Stimulated activated CD8-positive, alpha-beta memory T cell treated with anti-CD3 and anti-CD28 coated beads, Interleukin-7, amount 100 ng/mL, for 4 hours (primary cell): Measurements from ENCODE around the gene SHISA6.
"Not testable (repeated sequence)": the region's sequence is repeated elsewhere in the genome, so short reads cannot be mapped to it uniquely, and the experiment has no call there.

Experiments used
- DNase-seq, 2 donors: peaks; one replicate each; pipeline ENCODE4 v3.0.0-alpha.2; 2020; ENCODE audit warnings: low read depth in 2 of 2

The SHISA6 gene

GRCh38 chr17:11267999-11268575 lies 27.1 kb downstream of the SHISA6 start:
- DNase-seq = no peak

GRCh38 chr17:11269210-11269609 lies 28.2 kb downstream of the SHISA6 start:
- DNase-seq = no peak

- DNase-seq = no peak
Measured at GRCh38 chr17:11272191-11272590, 31.2 kb downstream of the SHISA6 start.

GRCh38 chr17:11273596-11273995 lies 32.6 kb downstream of the SHISA6 start:
- no peak for DNase-seq

GRCh38 chr17:11274106-11274505 lies 33.1 kb downstream of the SHISA6 start:
- no peak for DNase-seq

GRCh38 chr17:11276486-11276885 lies 35.5 kb downstream of the SHISA6 start:
- DNase-seq = no peak

GRCh38 chr17:11278186-11278991 lies 37.4 kb downstream of the SHISA6 start:
- DNase-seq = no peak

GRCh38 chr17:11278992-11279270 lies 37.9 kb downstream of the SHISA6 start:
- DNase-seq = no peak

- no peak for DNase-seq
Measured at GRCh38 chr17:11279776-11280344, 38.8 kb downstream of the SHISA6 start.

- no peak for DNase-seq
Measured at GRCh38 chr17:11282586-11282985, 41.6 kb downstream of the SHISA6 start.

- DNase-seq = no peak
Measured at GRCh38 chr17:11284811-11285210, 43.8 kb downstream of the SHISA6 start.

GRCh38 chr17:11285946-11286345 lies 44.9 kb downstream of the SHISA6 start:
- DNase-seq = no peak

- DNase-seq = no peak
Measured at GRCh38 chr17:11287791-11288190, 46.8 kb downstream of the SHISA6 start.

GRCh38 chr17:11290814-11291213 lies 49.8 kb downstream of the SHISA6 start:
- DNase-seq = no peak

GRCh38 chr17:11292491-11292890 lies 51.5 kb downstream of the SHISA6 start:
- DNase-seq = no peak

- no peak for DNase-seq
Measured at GRCh38 chr17:11293480-11293879, 52.5 kb downstream of the SHISA6 start.

GRCh38 chr17:11294826-11295225 lies 53.8 kb downstream of the SHISA6 start:
- no peak for DNase-seq

GRCh38 chr17:11296994-11297393 lies 56.0 kb downstream of the SHISA6 start:
- no peak for DNase-seq

GRCh38 chr17:11298401-11298800 lies 57.4 kb downstream of the SHISA6 start:
- no peak for DNase-seq

- DNase-seq = no peak
Measured at GRCh38 chr17:11300201-11300600, 59.2 kb downstream of the SHISA6 start.

GRCh38 chr17:11300738-11301137 lies 59.7 kb downstream of the SHISA6 start:
- DNase-seq = no peak

- not testable (repeated sequence) for DNase-seq
Measured at GRCh38 chr17:11301874-11302273, 60.9 kb downstream of the SHISA6 start.

- DNase-seq = no peak
Measured at GRCh38 chr17:11302401-11303186, 61.6 kb downstream of the SHISA6 start.
